Astrocyte (in vitro differentiated cells and primary cell): Measurements from ENCODE around the gene KLC4. TPM values are rescaled to one million over a fixed set of nuclear protein-coding genes. Genes with fewer than 3 reads are reported as not detected.

Experiments used
- DNase-seq: peaks from one replicate; pipeline ENCODE4 v3.0.0-alpha.2; 2010; ENCODE audit warnings: low read depth
- FAIRE-seq: peaks from 2 replicates; lab custom pipeline; 2011; peaks lifted over from hg19 to GRCh38; lab: Jason Lieb, UNC
- H2AFZ ChIP-seq: 2 replicates; pipeline ENCODE4 v1.6.0; 2012; ENCODE audit warnings: low read depth, low read length, inconsistent platforms
- H3K27ac ChIP-seq: 2 replicates; pipeline ENCODE4 v1.5.1; 2011; ENCODE audit warnings: low read depth, low read length, inconsistent platforms
- H3K27me3 ChIP-seq: 2 replicates; pipeline ENCODE4 v1.6.0; 2011; ENCODE audit warnings: low read length, inconsistent platforms; ENCODE audit not compliant: insufficient read depth
- H3K36me3 ChIP-seq: 2 replicates; pipeline ENCODE4 v1.5.1; 2011; ENCODE audit warnings: low read length, inconsistent platforms; ENCODE audit not compliant: insufficient read depth
- H3K4me1 ChIP-seq: 2 replicates; pipeline ENCODE4 v1.5.1; 2011; ENCODE audit warnings: low read length, inconsistent platforms; ENCODE audit not compliant: insufficient read depth
- H3K4me2 ChIP-seq: 2 replicates; pipeline ENCODE4 v1.6.0; 2012; ENCODE audit warnings: low read length, inconsistent platforms
- H3K4me3 ChIP-seq: 2 replicates; pipeline ENCODE4 v1.5.1; 2011; ENCODE audit warnings: low read depth, mild to moderate bottlenecking, low read length, inconsistent platforms; ENCODE audit not compliant: insufficient read depth
- H3K79me2 ChIP-seq: 2 replicates; pipeline ENCODE4 v1.6.0; 2012; ENCODE audit warnings: mild to moderate bottlenecking, low read length, inconsistent platforms; ENCODE audit not compliant: insufficient read depth
- H3K9ac ChIP-seq: 2 replicates; pipeline ENCODE4 v1.6.0; 2012; ENCODE audit warnings: mild to moderate bottlenecking, low read length, inconsistent platforms
- H3K9me3 ChIP-seq: 2 replicates; pipeline ENCODE4 v1.5.1; 2012; ENCODE audit warnings: low read depth, mild to moderate bottlenecking, low read length, inconsistent platforms; ENCODE audit not compliant: insufficient read depth
- H4K20me1 ChIP-seq: 2 replicates; pipeline ENCODE4 v1.6.0; 2012; ENCODE audit warnings: low read length, inconsistent platforms; ENCODE audit not compliant: insufficient read depth
- H3K27ac Mint-ChIP-seq: one replicate; pipeline ENCODE4 v1.8.0; 2021; ENCODE audit warnings: mild to moderate bottlenecking, mixed read lengths; ENCODE audit not compliant: unreplicated experiment
- H3K27me3 Mint-ChIP-seq: one replicate; pipeline ENCODE4 v1.8.0; 2021; ENCODE audit warnings: low read depth, mixed read lengths; ENCODE audit not compliant: unreplicated experiment
- H3K36me3 Mint-ChIP-seq: one replicate; pipeline ENCODE4 v1.8.0; 2021; ENCODE audit warnings: low read depth, mixed read lengths; ENCODE audit not compliant: unreplicated experiment
- H3K4me1 Mint-ChIP-seq: one replicate; pipeline ENCODE4 v1.8.0; 2021; ENCODE audit warnings: low read depth, mixed read lengths; ENCODE audit not compliant: unreplicated experiment
- H3K4me3 Mint-ChIP-seq: one replicate; pipeline ENCODE4 v1.8.0; 2021; ENCODE audit warnings: mild to moderate bottlenecking, moderate library complexity, mixed read lengths; ENCODE audit not compliant: unreplicated experiment
- H3K9me3 Mint-ChIP-seq: one replicate; pipeline ENCODE4 v1.8.0; 2021; ENCODE audit warnings: mild to moderate bottlenecking, mixed read lengths; ENCODE audit not compliant: unreplicated experiment
- CTCF ChIP-seq: IDR thresholded peaks from 2 replicates; pipeline ENCODE4 v1.5.1; 2011; ENCODE audit warnings: low read depth, mild to moderate bottlenecking, inconsistent platforms, low read length, moderate library complexity; ENCODE audit not compliant: insufficient read depth
- EZH2 ChIP-seq: IDR thresholded peaks from 2 replicates; pipeline ENCODE4 v1.6.1; 2012; ENCODE audit warnings: mild to moderate bottlenecking, low read length, inconsistent platforms; ENCODE audit not compliant: insufficient read depth
- total RNA-seq: library from RNA; stranded (reverse); gene quantifications from 2 replicates; pipeline ENCODE4 v1.2.1, GENCODE V29; 2021

The KLC4 gene
- total RNA-seq, 1 donor from 2014 or later: 35.4 TPM

GRCh38 chr6:43016943-43017334 is 42.5 kb upstream of the KLC4 start:
- Mint-ChIP-seq H3K36me3 (peaks cover 12% of the 10 kb centered on the region), H3K4me1 (peaks cover 17% of the 10 kb centered on the region), H3K27me3 (no peaks in the 10 kb centered on the region), H3K4me3 (peak overlapping the region; percentile 12), H3K9me3 (no peaks in the 10 kb centered on the region), H3K27ac (no peak overlapping the region)
- no peaks in the 10 kb centered on the region for H3K27me3 ChIP-seq
- H3K4me2 ChIP-seq: no peak overlapping the region
- DNase-seq: no peak
- no peak overlapping the region for H3K27ac ChIP-seq
- no peak for TF ChIP-seq EZH2
- no peaks in the 10 kb centered on the region for H3K9me3 ChIP-seq
- H2AFZ ChIP-seq: no peak overlapping the region
- peaks cover 27% of the 10 kb centered on the region for H4K20me1 ChIP-seq
- H3K79me2 ChIP-seq: peaks cover 79% of the 10 kb centered on the region
- peaks cover 33% of the 10 kb centered on the region for H3K4me1 ChIP-seq
- FAIRE-seq: no peak
- H3K36me3 ChIP-seq: peaks cover 16% of the 10 kb centered on the region
- no peak overlapping the region for H3K4me3 ChIP-seq
- H3K9ac ChIP-seq: peak overlapping the region; percentile 31

GRCh38 chr6:43019152-43019551 is 40.3 kb upstream of the KLC4 start:
- peaks cover 20% of the 10 kb centered on the region for H4K20me1 ChIP-seq
- no peak overlapping the region for H3K27ac ChIP-seq
- no peak overlapping the region for H2AFZ ChIP-seq
- peaks cover 19% of the 10 kb centered on the region for H3K36me3 ChIP-seq
- Mint-ChIP-seq H3K4me3 (no peak overlapping the region), H3K4me1 (peaks cover 15% of the 10 kb centered on the region), H3K9me3 (no peaks in the 10 kb centered on the region), H3K27me3 (no peaks in the 10 kb centered on the region), H3K27ac (no peak overlapping the region), H3K36me3 (peaks cover 10% of the 10 kb centered on the region)
- H3K4me2 ChIP-seq: no peak overlapping the region
- no peak for TF ChIP-seq EZH2
- TF ChIP-seq CTCF: no peak
- no peaks in the 10 kb centered on the region for H3K27me3 ChIP-seq
- peaks cover 84% of the 10 kb centered on the region for H3K79me2 ChIP-seq
- peaks cover 21% of the 10 kb centered on the region for H3K4me1 ChIP-seq
- FAIRE-seq: no peak
- H3K9ac ChIP-seq: peak overlapping the region; percentile 19
- no peaks in the 10 kb centered on the region for H3K9me3 ChIP-seq
- no peak for DNase-seq
- H3K4me3 ChIP-seq: no peak overlapping the region

GRCh38 chr6:43020052-43020705 is 39.3 kb upstream of the KLC4 start:
- Histone ChIP-seq H4K20me1 (peaks cover 30% of the 10 kb centered on the region), H2AFZ (no peak overlapping the region), H3K27me3 (no peaks in the 10 kb centered on the region), H3K4me1 (peaks cover 14% of the 10 kb centered on the region), H3K27ac (no peak overlapping the region), H3K79me2 (peaks cover 83% of the 10 kb centered on the region), H3K4me3 (no peak overlapping the region), H3K4me2 (no peak overlapping the region), H3K36me3 (peaks cover 28% of the 10 kb centered on the region), H3K9ac (no peak overlapping the region), H3K9me3 (no peaks in the 10 kb centered on the region)
- H3K9me3 Mint-ChIP-seq: no peaks in the 10 kb centered on the region
- H3K4me1 Mint-ChIP-seq: peaks cover 11% of the 10 kb centered on the region
- TF ChIP-seq EZH2 (no peak), CTCF (no peak)
- H3K4me3 Mint-ChIP-seq: peak overlapping the region; percentile 64
- peaks cover 11% of the 10 kb centered on the region for H3K36me3 Mint-ChIP-seq
- DNase-seq (no peak), FAIRE-seq (no peak)
- peak overlapping the region; percentile 47 for H3K27ac Mint-ChIP-seq
- no peaks in the 10 kb centered on the region for H3K27me3 Mint-ChIP-seq
